Activated T-helper 1 cell treated with anti-CD3 and anti-CD28 coated beads, Interleukin-12 subunit alpha, Interleukin-12 subunit beta, Interleukin-2, Interleukin-4 antibody, amounts not matched to agents 30 ng/mL and 10 ng/mL and 1 ng/mL, durations not matched to agents 14 hours and 24 hours and 36 hours (primary cell): ENCODE data around the gene ROR2. TPM values are rescaled to one million over a fixed set of nuclear protein-coding genes. Genes with fewer than 3 reads are reported as not detected.
"Not testable (repeated sequence)": the region's sequence is repeated elsewhere in the genome, so short reads cannot be mapped to it uniquely, and the experiment has no call there.

ENCODE experiments used
- DNase-seq: peaks from one replicate; pipeline ENCODE4 v3.0.0; 2021; ENCODE audit warnings: low spot score
- H3K27ac Mint-ChIP-seq: one replicate; pipeline ENCODE4 v1.8.0; 2021; ENCODE audit warnings: mild to moderate bottlenecking, mixed read lengths
- H3K27me3 Mint-ChIP-seq: one replicate; pipeline ENCODE4 v1.8.0; 2022; ENCODE audit warnings: mild to moderate bottlenecking, moderate library complexity, mixed read lengths; ENCODE audit not compliant: insufficient read depth
- H3K36me3 Mint-ChIP-seq: one replicate; pipeline ENCODE4 v1.8.0; 2021; ENCODE audit warnings: low read depth, mixed read lengths
- H3K4me1 Mint-ChIP-seq: one replicate; pipeline ENCODE4 v1.8.0; 2021; ENCODE audit warnings: low read depth, mixed read lengths
- H3K4me3 Mint-ChIP-seq: one replicate; pipeline ENCODE4 v1.8.0; 2021; ENCODE audit warnings: mild to moderate bottlenecking, moderate library complexity, mixed read lengths
- H3K9me3 Mint-ChIP-seq: one replicate; pipeline ENCODE4 v1.8.0; 2021; ENCODE audit warnings: mixed read lengths
- intact Hi-C: fragments of 100-400 bp; cut with micrococcal nuclease; formaldehyde crosslinking; loops from one replicate; pipeline ENCODE4 v1.15.1; 2024
- total RNA-seq: library from RNA; stranded (reverse); gene quantifications from 2 replicates; pipeline ENCODE4 v1.2.3, GENCODE V29; 2022

The ROR2 gene
- total RNA-seq, 1 donor from 2014 or later = 1.6 TPM

GRCh38 chr9:91522481-91522880 is 427.5 kb downstream of the ROR2 start:
- no peaks in the 10 kb centered on the region for H3K36me3 Mint-ChIP-seq
- H3K4me3 Mint-ChIP-seq = no peak overlapping the region
- no peak overlapping the region for H3K27ac Mint-ChIP-seq
- peaks cover 27% of the 10 kb centered on the region for H3K27me3 Mint-ChIP-seq
- no peaks in the 10 kb centered on the region for H3K9me3 Mint-ChIP-seq
- H3K4me1 Mint-ChIP-seq = no peaks in the 10 kb centered on the region
- intact Hi-C loops = no loop called here
- DNase-seq = no peak

DNA sequence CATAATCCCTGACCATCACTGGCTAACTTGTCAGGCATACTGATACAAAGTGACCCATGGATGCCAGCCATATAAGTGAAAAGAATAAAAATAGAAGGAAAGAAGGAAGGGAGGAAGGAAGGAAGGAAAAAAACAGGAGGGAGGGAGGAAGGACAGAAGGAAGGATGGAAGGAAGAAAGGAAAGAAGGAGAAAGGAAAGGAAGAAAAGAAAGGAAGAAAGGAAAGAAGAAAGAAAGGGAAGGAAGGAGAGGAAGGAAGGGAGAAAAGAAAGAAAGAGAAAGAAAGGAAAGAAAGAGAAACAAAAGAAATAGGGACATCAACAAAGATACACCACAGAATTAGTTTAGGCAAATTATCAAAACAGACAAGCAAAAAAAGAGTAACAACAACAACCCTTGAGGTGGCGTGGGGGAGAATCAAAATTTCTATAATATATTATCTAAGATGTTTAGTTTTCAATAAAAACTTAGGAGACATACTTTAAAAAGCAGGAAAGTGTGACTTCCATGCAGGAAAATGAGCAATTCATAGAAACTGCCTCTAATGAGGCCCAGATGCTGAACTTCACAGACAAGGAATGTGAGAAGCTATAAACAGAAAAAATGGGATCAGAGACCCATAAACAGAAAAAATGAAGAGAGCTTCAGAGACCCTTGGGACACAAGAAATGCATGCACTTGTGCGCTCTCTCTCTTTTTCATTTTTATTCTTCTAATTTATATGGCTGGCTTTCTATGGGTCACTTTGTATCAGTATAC is 430.3 kb downstream of the ROR2 start:
- H3K4me3 Mint-ChIP-seq = no peak overlapping the region
- no peaks in the 10 kb centered on the region for H3K4me1 Mint-ChIP-seq
- H3K27ac Mint-ChIP-seq = no peak overlapping the region
- H3K36me3 Mint-ChIP-seq = no peaks in the 10 kb centered on the region
- DNase-seq = no peak
- H3K9me3 Mint-ChIP-seq = no peaks in the 10 kb centered on the region
- H3K27me3 Mint-ChIP-seq = peaks cover 22% of the 10 kb centered on the region
- intact Hi-C loops = no loop called here

- H3K9me3 Mint-ChIP-seq = no peaks in the 10 kb centered on the region
- no peaks in the 10 kb centered on the region for H3K4me1 Mint-ChIP-seq
- H3K36me3 Mint-ChIP-seq = no peaks in the 10 kb centered on the region
- no peak for DNase-seq
- H3K4me3 Mint-ChIP-seq = no peak overlapping the region
- H3K27ac Mint-ChIP-seq = no peak overlapping the region
- H3K27me3 Mint-ChIP-seq = peaks cover 18% of the 10 kb centered on the region
- intact Hi-C loops = no loop called here
Measured at GRCh38 chr9:91518462-91518861, 431.6 kb downstream of the ROR2 start.

- H3K9me3 Mint-ChIP-seq = no peaks in the 10 kb centered on the region
- H3K27ac Mint-ChIP-seq = no peak overlapping the region
- DNase-seq = no peak
- H3K4me3 Mint-ChIP-seq = no peak overlapping the region
- intact Hi-C loops = no loop called here
- no peaks in the 10 kb centered on the region for H3K4me1 Mint-ChIP-seq
- H3K27me3 Mint-ChIP-seq = peaks cover 16% of the 10 kb centered on the region
- H3K36me3 Mint-ChIP-seq = no peaks in the 10 kb centered on the region
Measured at GRCh38 chr9:91517801-91518200, 432.2 kb downstream of the ROR2 start.

DNA sequence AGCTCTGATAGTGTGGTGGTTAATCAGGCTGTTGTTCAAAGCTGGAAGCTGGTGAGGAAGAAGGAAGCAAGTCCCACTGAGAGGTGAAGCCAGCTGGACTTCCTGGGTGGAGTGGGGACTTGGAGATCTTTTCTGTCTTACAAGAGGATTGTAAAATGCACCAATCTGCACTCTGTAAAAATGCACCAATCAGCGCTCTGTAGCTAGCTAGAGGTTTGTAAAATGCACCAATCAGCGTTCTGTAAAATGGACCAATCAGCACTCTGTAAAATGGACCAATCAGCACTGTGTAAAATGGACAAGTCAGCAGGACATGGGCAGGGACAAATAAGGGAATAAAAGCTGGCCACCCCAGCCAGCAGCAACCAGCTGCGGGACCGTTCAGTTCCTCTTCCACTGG is 432.7 kb downstream of the ROR2 start:
- peaks cover 17% of the 10 kb centered on the region for H3K27me3 Mint-ChIP-seq
- H3K4me1 Mint-ChIP-seq, H3K9me3 Mint-ChIP-seq, intact Hi-C loops, H3K27ac Mint-ChIP-seq, H3K36me3 Mint-ChIP-seq, DNase-seq, H3K4me3 Mint-ChIP-seq: not testable (repeated sequence)

GRCh38 chr9:91516777-91517176 is 433.3 kb downstream of the ROR2 start:
- intact Hi-C loops = no loop called here
- DNase-seq = no peak
- H3K27ac Mint-ChIP-seq = no peak overlapping the region
- no peaks in the 10 kb centered on the region for H3K4me1 Mint-ChIP-seq
- H3K27me3 Mint-ChIP-seq = peaks cover 15% of the 10 kb centered on the region
- H3K4me3 Mint-ChIP-seq = no peak overlapping the region
- no peaks in the 10 kb centered on the region for H3K36me3 Mint-ChIP-seq
- H3K9me3 Mint-ChIP-seq = peaks cover 8% of the 10 kb centered on the region

DNA sequence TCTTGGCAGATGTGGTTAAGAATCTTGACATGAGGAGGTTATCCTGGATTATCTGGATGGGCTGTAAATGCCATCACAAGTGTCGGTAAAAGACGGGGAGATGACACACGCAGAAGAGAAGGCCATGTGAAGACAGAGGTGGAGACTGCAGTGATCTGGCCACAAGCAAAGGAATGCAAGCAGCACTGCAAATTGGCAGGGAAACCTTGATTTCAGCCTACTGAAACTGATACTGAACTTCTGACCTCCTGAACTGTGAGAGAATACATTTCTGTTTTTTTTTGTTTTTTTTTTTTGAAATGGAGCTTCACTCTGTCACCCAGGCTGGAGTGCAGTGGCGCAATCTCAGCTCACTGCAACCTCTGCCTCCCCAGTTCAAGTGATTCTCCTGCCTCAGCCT is 433.9 kb downstream of the ROR2 start:
- no peak overlapping the region for H3K4me3 Mint-ChIP-seq
- intact Hi-C loops = no loop called here
- peaks cover 13% of the 10 kb centered on the region for H3K27me3 Mint-ChIP-seq
- H3K9me3 Mint-ChIP-seq = peaks cover 12% of the 10 kb centered on the region
- no peak for DNase-seq
- H3K4me1 Mint-ChIP-seq = no peaks in the 10 kb centered on the region
- no peaks in the 10 kb centered on the region for H3K36me3 Mint-ChIP-seq
- no peak overlapping the region for H3K27ac Mint-ChIP-seq

DNA sequence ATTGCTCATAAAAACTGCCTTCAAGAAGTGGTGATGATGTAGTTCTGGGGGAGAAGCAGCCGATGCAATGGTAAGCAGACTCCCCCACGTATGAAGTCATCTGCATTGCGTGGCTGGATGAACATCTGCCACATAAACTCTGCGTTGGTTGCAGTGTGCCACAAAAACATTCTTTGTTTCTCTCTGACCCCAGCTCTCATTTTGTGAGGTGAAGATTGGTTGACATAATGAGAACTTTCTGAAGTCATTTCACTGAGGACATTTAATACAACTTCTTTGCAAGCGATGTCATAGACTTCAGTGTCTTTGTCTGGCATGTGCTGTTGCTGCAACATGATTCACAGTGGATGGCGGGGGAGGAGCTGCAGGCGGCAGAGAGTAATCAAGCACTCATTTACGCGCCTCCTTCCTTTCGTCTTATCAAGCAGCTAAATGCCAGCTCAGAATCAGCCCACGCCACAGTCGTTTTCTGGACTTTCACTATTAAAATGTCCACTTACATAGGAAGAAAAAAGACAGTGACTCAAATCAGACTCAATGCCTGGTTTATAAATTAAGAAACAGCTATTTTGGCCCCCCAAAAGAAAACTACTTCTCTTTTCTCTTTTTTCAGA is 434.8 kb downstream of the ROR2 start:
- Mint-ChIP-seq H3K4me3 (no peak overlapping the region), H3K9me3 (peaks cover 12% of the 10 kb centered on the region), H3K27me3 (peaks cover 15% of the 10 kb centered on the region), H3K36me3 (no peaks in the 10 kb centered on the region), H3K4me1 (no peaks in the 10 kb centered on the region), H3K27ac (no peak overlapping the region)
- no peak for DNase-seq
- intact Hi-C loops = no loop called here

Other genes with a start within 250 kb of the ROR2 start
- gene SPTLC1, start 165.2 kb upstream of the ROR2 start, total RNA-seq = 60.2 and 62.3 TPM in 2 replicates